ENCODE measurements around the gene COL21A1.

- TF ChIP-seq, protein P1, sequence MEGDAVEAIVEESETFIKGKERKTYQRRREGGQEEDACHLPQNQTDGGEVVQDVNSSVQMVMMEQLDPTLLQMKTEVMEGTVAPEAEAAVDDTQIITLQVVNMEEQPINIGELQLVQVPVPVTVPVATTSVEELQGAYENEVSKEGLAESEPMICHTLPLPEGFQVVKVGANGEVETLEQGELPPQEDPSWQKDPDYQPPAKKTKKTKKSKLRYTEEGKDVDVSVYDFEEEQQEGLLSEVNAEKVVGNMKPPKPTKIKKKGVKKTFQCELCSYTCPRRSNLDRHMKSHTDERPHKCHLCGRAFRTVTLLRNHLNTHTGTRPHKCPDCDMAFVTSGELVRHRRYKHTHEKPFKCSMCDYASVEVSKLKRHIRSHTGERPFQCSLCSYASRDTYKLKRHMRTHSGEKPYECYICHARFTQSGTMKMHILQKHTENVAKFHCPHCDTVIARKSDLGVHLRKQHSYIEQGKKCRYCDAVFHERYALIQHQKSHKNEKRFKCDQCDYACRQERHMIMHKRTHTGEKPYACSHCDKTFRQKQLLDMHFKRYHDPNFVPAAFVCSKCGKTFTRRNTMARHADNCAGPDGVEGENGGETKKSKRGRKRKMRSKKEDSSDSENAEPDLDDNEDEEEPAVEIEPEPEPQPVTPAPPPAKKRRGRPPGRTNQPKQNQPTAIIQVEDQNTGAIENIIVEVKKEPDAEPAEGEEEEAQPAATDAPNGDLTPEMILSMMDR (IDR thresholded peaks at IDR 0.05), result no peak
- no peak for TF ChIP-seq POLR2A (IDR thresholded peaks at IDR 0.05)
- TF ChIP-seq POLR2AphosphoS5 (IDR thresholded peaks at IDR 0.05), result no peak
These were observed 237.7 kb downstream of the COL21A1 start for GRCh38 chr6:56009636-56010035.
